Panc1 (cell line): ENCODE results near the gene OSBPL8. TPM values are rescaled to one million over a fixed set of nuclear protein-coding genes. Genes with fewer than 3 reads are reported as not detected.

Experiments
- ATAC-seq: fragments of 200-7000 bp; cut with Tn5 transposase; 2 replicates; pipeline ENCODE4 v1.9.1; 2020; ENCODE audit warnings: mild to moderate bottlenecking, moderate library complexity
- BruUV-seq: library from RNA; stranded (reverse); fragments of 400-500 nt; replicated peaks from 2 replicates; lab custom pipeline; 2021; lab: Mats Ljungman, UMichigan
- CTCF ChIA-PET: fragments of 300-600 bp; sonication (Branson Sonifier 250); formaldehyde crosslinking; loops from one replicate; lab custom pipeline; 2022; ENCODE audit warnings: antibody characterized with exemption; lab: Charles Lee
- POLR2A ChIA-PET: fragments of 300-600 bp; sonication (Branson Sonifier 250); formaldehyde crosslinking; loops from one replicate; lab custom pipeline; 2022; ENCODE audit warnings: antibody characterized with exemption; lab: Charles Lee
- DNase-seq: peaks from one replicate; pipeline ENCODE4 v3.0.0-alpha.2; 2010; ENCODE audit warnings: low read depth, low spot score
- H3K27ac ChIP-seq: 2 replicates; pipeline ENCODE4 v1.5.1; 2011; ENCODE audit warnings: mild to moderate bottlenecking, low read length, inconsistent platforms
- H3K27me3 ChIP-seq: fragments of 200-500 bp; sonication (Bioruptor generic); 2 replicates; pipeline ENCODE4 v1.6.0; 2014; ENCODE audit warnings: low read length, inconsistent platforms; ENCODE audit not compliant: control insufficient read depth, insufficient read depth
- H3K36me3 ChIP-seq: fragments of 200-500 bp; sonication (Bioruptor generic); 2 replicates; pipeline ENCODE4 v1.5.1; 2014; ENCODE audit warnings: inconsistent platforms, mild to moderate bottlenecking, low read length, moderate library complexity; ENCODE audit not compliant: control insufficient read depth, insufficient read depth
- H3K4me1 ChIP-seq: 2 replicates; pipeline ENCODE4 v1.5.1; 2011; ENCODE audit warnings: inconsistent platforms, mild to moderate bottlenecking, low read length, moderate library complexity; ENCODE audit not compliant: control insufficient read depth, insufficient read depth
- H3K4me3 ChIP-seq, 2 experiments: 2 replicates each; pipeline ENCODE4 v1.5.1; 2011 to 2012; ENCODE audit warnings: low read depth in 2 of 2, low read length in 2 of 2, mild to moderate bottlenecking in 2 of 2, inconsistent platforms in 1 of 2, moderate library complexity in 1 of 2
- H3K9me3 ChIP-seq: fragments of 200-500 bp; sonication (Bioruptor generic); 2 replicates; pipeline ENCODE4 v1.5.1; 2014; ENCODE audit warnings: low read depth, mild to moderate bottlenecking, inconsistent platforms, low read length, moderate library complexity; ENCODE audit not compliant: control insufficient read depth, insufficient read depth
- CTCF ChIP-seq: fragments of 450-650 bp; IDR thresholded peaks from 2 replicates; pipeline ENCODE4 v1.5.1; 2017; ENCODE audit warnings: mild to moderate bottlenecking
- POLR2AphosphoS5 ChIP-seq: IDR thresholded peaks from 2 replicates; pipeline ENCODE4 v1.6.1; 2012; ENCODE audit warnings: mild to moderate bottlenecking, low read depth, low read length, moderate library complexity
- REST ChIP-seq, 2 experiments: IDR thresholded peaks; 2 replicates each; pipeline ENCODE4 v1.6.1; 2011 to 2012; ENCODE audit warnings: low read depth in 2 of 2, control low read depth in 1 of 2, low read length in 1 of 2, mild to moderate bottlenecking in 1 of 2, moderate library complexity in 1 of 2; ENCODE audit not compliant: insufficient read depth in 1 of 2
- SIN3A ChIP-seq: IDR thresholded peaks from 2 replicates; pipeline ENCODE4 v1.6.1; 2012; ENCODE audit warnings: low read depth, mild to moderate bottlenecking, low read length, moderate library complexity, borderline replicate concordance; ENCODE audit not compliant: insufficient read depth
- TCF7L2 ChIP-seq: IDR thresholded peaks from 2 replicates; pipeline ENCODE4 v1.6.1; 2011; ENCODE audit warnings: mild to moderate bottlenecking, low read depth, low read length, inconsistent platforms
- in situ Hi-C: cut with HindIII; loops from 2 replicates; pipeline ENCODE4 v1.10.0; 2016; ENCODE audit warnings: low sequenced_read_pairs, low pct_unique_long_range_greater_than_20kb
- intact Hi-C: fragments of 100-400 bp; cut with micrococcal nuclease; formaldehyde crosslinking; loops from one replicate; pipeline ENCODE4 v1.10.0; 2022; ENCODE audit not compliant: unreplicated experiment
- total RNA-seq: library from RNA; stranded (reverse); gene quantifications from one replicate; pipeline ENCODE4 v1.2.1, GENCODE V29; 2021; ENCODE audit not compliant: unreplicated experiment

Gene OSBPL8
- total RNA-seq, 1 experiment from 2014 or later: 76.9 TPM

- in situ Hi-C loops: no loop called here
- Histone ChIP-seq H3K27ac (no peak overlapping the region), H3K36me3 (no peaks in the 10 kb centered on the region), H3K9me3 (no peaks in the 10 kb centered on the region), H3K4me3 (no peak overlapping the region), H3K4me1 (no peaks in the 10 kb centered on the region; the same call in 1 of the 2 replicates), H3K27me3 (no peaks in the 10 kb centered on the region)
- intact Hi-C loops: no loop called here
- no peak for ATAC-seq
- no peak for TF ChIP-seq REST (IDR thresholded peaks at IDR 0.05; ENCODE audit: insufficient read depth in 1 of 2, low read depth in 2 of 2, low read length in 1 of 2)
- TF ChIP-seq CTCF: no peak
- no peak for TF ChIP-seq SIN3A
- TF ChIP-seq TCF7L2: no peak
- TF ChIP-seq POLR2AphosphoS5: no peak
- ChIA-PET POLR2A (no interaction called here), CTCF (no interaction called here)
- no peak for DNase-seq
- no TSS peak for BruUV-seq
Measured at GRCh38 chr12:76486011-76486410, 73.6 kb downstream of the OSBPL8 start.

DNA sequence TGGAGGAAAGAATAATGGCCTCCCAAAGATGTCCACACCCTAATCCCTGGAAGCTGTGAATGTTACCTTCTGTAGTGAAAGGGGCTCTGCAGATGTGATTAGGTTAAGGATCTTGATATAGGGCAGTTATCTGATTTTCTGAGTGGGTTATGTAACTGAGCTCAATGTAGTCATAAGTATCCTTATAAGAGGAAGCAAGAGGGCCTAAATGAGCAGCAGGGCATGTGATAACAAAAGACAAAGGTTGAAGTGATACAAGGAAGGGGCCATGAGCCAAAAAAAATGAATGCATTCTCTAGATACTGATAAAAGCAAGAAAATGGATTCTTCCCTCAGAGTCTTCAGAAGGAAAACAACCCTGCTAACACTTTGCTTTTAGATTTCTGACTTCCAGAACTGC lies 78.8 kb downstream of the OSBPL8 start:
- ATAC-seq (no peak), DNase-seq (no peak)
- Histone ChIP-seq H3K9me3 (no peaks in the 10 kb centered on the region), H3K36me3 (no peaks in the 10 kb centered on the region), H3K4me1 (no peaks in the 10 kb centered on the region), H3K4me3 (no peak overlapping the region), H3K27ac (no peak overlapping the region), H3K27me3 (no peaks in the 10 kb centered on the region)
- in situ Hi-C loops (no loop called here), intact Hi-C loops (no loop called here)
- no peak for TF ChIP-seq REST (IDR thresholded peaks at IDR 0.05; ENCODE audit: insufficient read depth in 1 of 2, low read depth in 2 of 2, low read length in 1 of 2)
- TF ChIP-seq SIN3A: no peak
- TF ChIP-seq CTCF: no peak
- POLR2A ChIA-PET: no interaction called here
- no TSS peak for BruUV-seq
- CTCF ChIA-PET: no interaction called here
